Uterus (tissue), 2 donors: Measurements from ENCODE around the gene RRAGD.

Source experiments
- CTCF ChIP-seq, 4 experiments: fragments of 200-600 bp in 2 of 4; fragments of 450-650 bp in 2 of 4; sonication (generic) in 2 of 4; IDR thresholded peaks; one replicate each; pipeline ENCODE4 v1.5.1; 2016 to 2019; ENCODE audit warnings: antibody characterized with exemption in 4 of 4, mild to moderate bottlenecking in 2 of 4, moderate library complexity in 1 of 4
- POLR2A ChIP-seq, 2 donors: fragments of 450-650 bp; IDR thresholded peaks; one replicate each; pipeline ENCODE4 v1.6.1; 2016; ENCODE audit warnings: antibody characterized with exemption in 2 of 2, mild to moderate bottlenecking in 1 of 2, moderate library complexity in 1 of 2

- TF ChIP-seq CTCF (IDR thresholded peaks at IDR 0.05) (no peak), POLR2A (IDR thresholded peaks at IDR 0.05) (no peak)
These were observed 36.4 kb downstream of the RRAGD start for GRCh38 chr6:89375427-89376267.
